ENCODE results near the gene NFIA. TPM values are rescaled to one million over a fixed set of nuclear protein-coding genes. Genes with fewer than 3 reads are reported as not detected.

NFIA gene
- polyA plus RNA-seq, 1 donor (not counting 4 experiments of a cell fraction or from before 2014, with no cell fraction given), result 14.7 TPM

GRCh38 chr1:61341426-61341825 is 259.1 kb downstream of the NFIA start:
- dilution Hi-C loops (cut with MboI; ENCODE audit: extremely low pct_ligation_motif_present, low sequenced_read_pairs), result no loop called here

GRCh38 chr1:61343734-61344420 is 261.5 kb downstream of the NFIA start:
- TF ChIP-seq CTCF (optimal IDR thresholded peaks at IDR 0.05 in 1 of 3, IDR thresholded peaks at IDR 0.05 in 1 of 3, conservative IDR thresholded peaks at IDR 0.05 in 1 of 3; ENCODE audit: extremely low read depth in 1 of 3, insufficient read depth in 2 of 3, low read length in 3 of 3), result no peak
- no peak for TF ChIP-seq EZH2 (IDR thresholded peaks at IDR 0.05; ENCODE audit: low read length)
- Histone ChIP-seq H3K79me2 (ENCODE audit: control insufficient read depth, insufficient read depth, low read length) (peaks cover 3% of the 10 kb centered on the region), H3K9ac (ENCODE audit: control insufficient read depth, extremely low read depth, insufficient read depth, low read length) (no peak overlapping the region), H3K9me1 (ENCODE audit: control insufficient read depth, extremely low read depth, insufficient read depth, low read length) (no peaks in the 10 kb centered on the region), H4K20me1 (ENCODE audit: control insufficient read depth, extremely low read depth, insufficient read depth, low read length) (no peaks in the 10 kb centered on the region), H2AFZ (ENCODE audit: control insufficient read depth, low read length) (no peak overlapping the region), H3K27me3 (ENCODE audit: control insufficient read depth, extremely low read depth, insufficient read depth, low read length) (no peaks in the 10 kb centered on the region), H3K36me3 (ENCODE audit: control insufficient read depth in 2 of 2, extremely low read depth in 1 of 2, insufficient read depth in 2 of 2, low read length in 2 of 2) (peaks cover 0 to 3% of the 10 kb centered on the region in 2 experiments), H3K4me1 (ENCODE audit: control insufficient read depth, extremely low read depth, insufficient read depth, low read length) (peaks cover 12% of the 10 kb centered on the region), H3K4me2 (ENCODE audit: control insufficient read depth, extremely low read depth, insufficient read depth, low read depth, low read length) (no peak overlapping the region), H3K4me3 (ENCODE audit: control insufficient read depth in 2 of 3, extremely low read depth in 1 of 3, insufficient read depth in 2 of 3, low read depth in 1 of 3, low read length in 3 of 3) (no peak overlapping the region), H3K9me3 (ENCODE audit: control insufficient read depth, low read depth, low read length) (no peaks in the 10 kb centered on the region), H3K27ac (ENCODE audit: control insufficient read depth, insufficient read depth, low read length) (no peak overlapping the region)
- FAIRE-seq (no peak), DNase-seq (ENCODE audit: low read depth, low spot score) (no peak)
- dilution Hi-C loops (cut with MboI; ENCODE audit: extremely low pct_ligation_motif_present, low sequenced_read_pairs), result no loop called here

More at GRCh38 chr1:61341426-61341825, 259.1 kb downstream of the NFIA start:
- TF ChIP-seq CTCF (optimal IDR thresholded peaks at IDR 0.05 in 1 of 3, IDR thresholded peaks at IDR 0.05 in 1 of 3, conservative IDR thresholded peaks at IDR 0.05 in 1 of 3; ENCODE audit: extremely low read depth in 1 of 3, insufficient read depth in 2 of 3, low read length in 3 of 3), result no peak
- TF ChIP-seq EZH2 (IDR thresholded peaks at IDR 0.05; ENCODE audit: low read length), result no peak
- H3K9me3 ChIP-seq (ENCODE audit: control insufficient read depth, low read depth, low read length), result no peaks in the 10 kb centered on the region
- no peak for FAIRE-seq
- H3K4me3 ChIP-seq (ENCODE audit: control insufficient read depth in 2 of 3, extremely low read depth in 1 of 3, insufficient read depth in 2 of 3, low read depth in 1 of 3, low read length in 3 of 3), result no peak overlapping the region
- no peaks in the 10 kb centered on the region for H4K20me1 ChIP-seq (ENCODE audit: control insufficient read depth, extremely low read depth, insufficient read depth, low read length)
- peaks cover 3% of the 10 kb centered on the region for H3K79me2 ChIP-seq (ENCODE audit: control insufficient read depth, insufficient read depth, low read length)
- peaks cover 27% of the 10 kb centered on the region for H3K4me1 ChIP-seq (ENCODE audit: control insufficient read depth, extremely low read depth, insufficient read depth, low read length)
- no peak overlapping the region for H2AFZ ChIP-seq (ENCODE audit: control insufficient read depth, low read length)
- H3K27me3 ChIP-seq (ENCODE audit: control insufficient read depth, extremely low read depth, insufficient read depth, low read length), result no peaks in the 10 kb centered on the region
- H3K4me2 ChIP-seq (ENCODE audit: control insufficient read depth, extremely low read depth, insufficient read depth, low read depth, low read length), result no peak overlapping the region
- no peak for DNase-seq (ENCODE audit: low read depth, low spot score)
- H3K9me1 ChIP-seq (ENCODE audit: control insufficient read depth, extremely low read depth, insufficient read depth, low read length), result no peaks in the 10 kb centered on the region
- H3K36me3 ChIP-seq (ENCODE audit: control insufficient read depth in 2 of 2, extremely low read depth in 1 of 2, insufficient read depth in 2 of 2, low read length in 2 of 2), result no peaks in the 10 kb centered on the region
- no peak overlapping the region for H3K9ac ChIP-seq (ENCODE audit: control insufficient read depth, extremely low read depth, insufficient read depth, low read length)
- H3K27ac ChIP-seq (ENCODE audit: control insufficient read depth, insufficient read depth, low read length), result no peak overlapping the region
